ENCODE data around the gene BEAN1. TPM values are rescaled to one million over a fixed set of nuclear protein-coding genes. Genes with fewer than 3 reads are reported as not detected.

Gene BEAN1
- total and polyA plus RNA-seq, 2 experiments from 2014 or later = 0.07 to 0.10 TPM

DNA sequence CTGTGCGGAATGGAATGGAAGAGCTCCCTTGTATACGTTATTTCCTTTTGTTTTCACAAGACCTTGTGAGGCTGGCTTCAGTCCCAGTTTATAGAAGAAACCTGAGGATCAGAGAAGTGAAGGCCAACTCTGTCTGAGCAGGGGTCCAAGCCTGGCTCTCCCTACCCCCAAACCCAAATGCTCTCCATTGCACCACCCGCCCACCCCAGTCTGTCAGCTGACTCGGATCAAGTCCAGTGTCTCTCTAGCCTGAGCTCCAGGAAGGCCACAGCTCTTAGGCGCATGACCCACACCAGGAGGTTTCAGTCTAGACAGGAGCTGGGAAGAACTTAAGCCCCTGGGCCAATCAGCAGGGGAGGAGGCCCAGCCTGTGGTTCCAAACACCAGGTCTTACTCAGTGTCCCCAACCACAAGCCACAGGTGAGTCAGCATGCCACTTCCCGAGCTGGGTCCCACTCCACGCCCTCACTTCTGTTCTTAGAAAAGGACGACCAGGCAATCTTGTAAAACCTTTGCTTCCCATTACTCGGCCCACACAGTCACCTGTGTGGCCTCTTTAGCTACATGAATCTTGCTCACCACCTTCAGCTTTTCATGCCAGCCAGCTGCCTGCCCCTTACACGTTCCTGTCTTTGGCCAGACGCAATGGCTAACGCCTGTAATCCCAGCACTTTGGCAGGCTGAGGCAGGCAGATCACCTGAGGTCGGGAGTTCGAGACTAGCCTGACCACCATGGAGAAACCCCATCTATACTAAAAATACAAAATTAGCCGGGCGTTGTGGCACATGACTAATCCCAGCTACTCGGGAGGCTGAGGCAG is 95.1 kb downstream of the BEAN1 start:
- Histone ChIP-seq H3K4me1 (ENCODE audit: insufficient read depth) (no peaks in the 10 kb centered on the region), H3K79me2 (replicated peaks; ENCODE audit: insufficient read depth) (no peaks in the 10 kb centered on the region), H3K27me3 (ENCODE audit: insufficient read depth) (no peaks in the 10 kb centered on the region), H3K27ac (ENCODE audit: low read depth) (no peak overlapping the region), H3K9me2 (ENCODE audit: insufficient read depth) (no peaks in the 10 kb centered on the region), H3F3A (replicated peaks; ENCODE audit: low read depth) (no peaks in the 10 kb centered on the region), H3K4me2 (no peak overlapping the region), H2AFZ (no peak overlapping the region), H3K36me3 (ENCODE audit: insufficient read depth) (no peaks in the 10 kb centered on the region), H4K20me1 (replicated peaks; ENCODE audit: insufficient read depth) (no peaks in the 10 kb centered on the region; the same call in 1 of the 2 replicates), H3K4me3 (no peak overlapping the region)
- DNase-seq (ENCODE audit: low spot score) (no peak), ATAC-seq (no peak)
- peaks cover 6% of the 10 kb centered on the region for H3K27me3 Mint-ChIP-seq (ENCODE audit: insufficient read depth, low read depth, poor library complexity)
- H3K36me3 Mint-ChIP-seq (ENCODE audit: low read depth) = peaks cover 5% of the 10 kb centered on the region; the same call in 1 of the 3 replicates
- no peak overlapping the region for H3K27ac Mint-ChIP-seq
- H3K4me1 Mint-ChIP-seq = peaks cover 5% of the 10 kb centered on the region
- no peak for TF ChIP-seq EZH2 (IDR thresholded peaks at IDR 0.05; ENCODE audit: low read depth, unreplicated experiment)
- TF ChIP-seq EZH2phosphoT487 (IDR thresholded peaks at IDR 0.05; ENCODE audit: unreplicated experiment) = no peak
- TF ChIP-seq ZNF331 (CRISPR knock-in tag; IDR thresholded peaks at IDR 0.05; ENCODE audit: low read depth) = no peak
- TF ChIP-seq, protein P1, sequence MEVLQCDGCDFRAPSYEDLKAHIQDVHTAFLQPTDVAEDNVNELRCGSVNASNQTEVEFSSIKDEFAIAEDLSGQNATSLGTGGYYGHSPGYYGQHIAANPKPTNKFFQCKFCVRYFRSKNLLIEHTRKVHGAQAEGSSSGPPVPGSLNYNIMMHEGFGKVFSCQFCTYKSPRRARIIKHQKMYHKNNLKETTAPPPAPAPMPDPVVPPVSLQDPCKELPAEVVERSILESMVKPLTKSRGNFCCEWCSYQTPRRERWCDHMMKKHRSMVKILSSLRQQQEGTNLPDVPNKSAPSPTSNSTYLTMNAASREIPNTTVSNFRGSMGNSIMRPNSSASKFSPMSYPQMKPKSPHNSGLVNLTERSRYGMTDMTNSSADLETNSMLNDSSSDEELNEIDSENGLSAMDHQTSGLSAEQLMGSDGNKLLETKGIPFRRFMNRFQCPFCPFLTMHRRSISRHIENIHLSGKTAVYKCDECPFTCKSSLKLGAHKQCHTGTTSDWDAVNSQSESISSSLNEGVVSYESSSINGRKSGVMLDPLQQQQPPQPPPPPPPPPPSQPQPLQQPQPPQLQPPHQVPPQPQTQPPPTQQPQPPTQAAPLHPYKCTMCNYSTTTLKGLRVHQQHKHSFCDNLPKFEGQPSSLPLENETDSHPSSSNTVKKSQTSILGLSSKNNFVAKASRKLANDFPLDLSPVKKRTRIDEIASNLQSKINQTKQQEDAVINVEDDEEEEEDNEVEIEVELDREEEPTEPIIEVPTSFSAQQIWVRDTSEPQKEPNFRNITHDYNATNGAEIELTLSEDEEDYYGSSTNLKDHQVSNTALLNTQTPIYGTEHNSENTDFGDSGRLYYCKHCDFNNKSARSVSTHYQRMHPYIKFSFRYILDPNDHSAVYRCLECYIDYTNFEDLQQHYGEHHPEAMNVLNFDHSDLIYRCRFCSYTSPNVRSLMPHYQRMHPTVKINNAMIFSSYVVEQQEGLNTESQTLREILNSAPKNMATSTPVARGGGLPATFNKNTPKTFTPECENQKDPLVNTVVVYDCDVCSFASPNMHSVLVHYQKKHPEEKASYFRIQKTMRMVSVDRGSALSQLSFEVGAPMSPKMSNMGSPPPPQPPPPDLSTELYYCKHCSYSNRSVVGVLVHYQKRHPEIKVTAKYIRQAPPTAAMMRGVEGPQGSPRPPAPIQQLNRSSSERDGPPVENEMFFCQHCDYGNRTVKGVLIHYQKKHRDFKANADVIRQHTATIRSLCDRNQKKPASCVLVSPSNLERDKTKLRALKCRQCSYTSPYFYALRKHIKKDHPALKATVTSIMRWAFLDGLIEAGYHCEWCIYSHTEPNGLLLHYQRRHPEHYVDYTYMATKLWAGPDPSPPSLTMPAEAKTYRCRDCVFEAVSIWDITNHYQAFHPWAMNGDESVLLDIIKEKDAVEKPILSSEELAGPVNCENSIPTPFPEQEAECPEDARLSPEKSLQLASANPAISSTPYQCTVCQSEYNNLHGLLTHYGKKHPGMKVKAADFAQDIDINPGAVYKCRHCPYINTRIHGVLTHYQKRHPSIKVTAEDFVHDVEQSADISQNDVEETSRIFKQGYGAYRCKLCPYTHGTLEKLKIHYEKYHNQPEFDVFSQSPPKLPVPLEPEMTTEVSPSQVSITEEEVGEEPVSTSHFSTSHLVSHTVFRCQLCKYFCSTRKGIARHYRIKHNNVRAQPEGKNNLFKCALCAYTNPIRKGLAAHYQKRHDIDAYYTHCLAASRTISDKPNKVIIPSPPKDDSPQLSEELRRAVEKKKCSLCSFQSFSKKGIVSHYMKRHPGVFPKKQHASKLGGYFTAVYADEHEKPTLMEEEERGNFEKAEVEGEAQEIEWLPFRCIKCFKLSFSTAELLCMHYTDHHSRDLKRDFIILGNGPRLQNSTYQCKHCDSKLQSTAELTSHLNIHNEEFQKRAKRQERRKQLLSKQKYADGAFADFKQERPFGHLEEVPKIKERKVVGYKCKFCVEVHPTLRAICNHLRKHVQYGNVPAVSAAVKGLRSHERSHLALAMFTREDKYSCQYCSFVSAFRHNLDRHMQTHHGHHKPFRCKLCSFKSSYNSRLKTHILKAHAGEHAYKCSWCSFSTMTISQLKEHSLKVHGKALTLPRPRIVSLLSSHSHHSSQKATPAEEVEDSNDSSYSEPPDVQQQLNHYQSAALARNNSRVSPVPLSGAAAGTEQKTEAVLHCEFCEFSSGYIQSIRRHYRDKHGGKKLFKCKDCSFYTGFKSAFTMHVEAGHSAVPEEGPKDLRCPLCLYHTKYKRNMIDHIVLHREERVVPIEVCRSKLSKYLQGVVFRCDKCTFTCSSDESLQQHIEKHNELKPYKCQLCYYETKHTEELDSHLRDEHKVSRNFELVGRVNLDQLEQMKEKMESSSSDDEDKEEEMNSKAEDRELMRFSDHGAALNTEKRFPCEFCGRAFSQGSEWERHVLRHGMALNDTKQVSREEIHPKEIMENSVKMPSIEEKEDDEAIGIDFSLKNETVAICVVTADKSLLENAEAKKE (CRISPR knock-in tag; IDR thresholded peaks at IDR 0.05) = no peak
- TF ChIP-seq, protein P2, sequence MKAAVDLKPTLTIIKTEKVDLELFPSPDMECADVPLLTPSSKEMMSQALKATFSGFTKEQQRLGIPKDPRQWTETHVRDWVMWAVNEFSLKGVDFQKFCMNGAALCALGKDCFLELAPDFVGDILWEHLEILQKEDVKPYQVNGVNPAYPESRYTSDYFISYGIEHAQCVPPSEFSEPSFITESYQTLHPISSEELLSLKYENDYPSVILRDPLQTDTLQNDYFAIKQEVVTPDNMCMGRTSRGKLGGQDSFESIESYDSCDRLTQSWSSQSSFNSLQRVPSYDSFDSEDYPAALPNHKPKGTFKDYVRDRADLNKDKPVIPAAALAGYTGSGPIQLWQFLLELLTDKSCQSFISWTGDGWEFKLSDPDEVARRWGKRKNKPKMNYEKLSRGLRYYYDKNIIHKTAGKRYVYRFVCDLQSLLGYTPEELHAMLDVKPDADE (IDR thresholded peaks at IDR 0.05) = no peak
- TF ChIP-seq, protein P3, sequence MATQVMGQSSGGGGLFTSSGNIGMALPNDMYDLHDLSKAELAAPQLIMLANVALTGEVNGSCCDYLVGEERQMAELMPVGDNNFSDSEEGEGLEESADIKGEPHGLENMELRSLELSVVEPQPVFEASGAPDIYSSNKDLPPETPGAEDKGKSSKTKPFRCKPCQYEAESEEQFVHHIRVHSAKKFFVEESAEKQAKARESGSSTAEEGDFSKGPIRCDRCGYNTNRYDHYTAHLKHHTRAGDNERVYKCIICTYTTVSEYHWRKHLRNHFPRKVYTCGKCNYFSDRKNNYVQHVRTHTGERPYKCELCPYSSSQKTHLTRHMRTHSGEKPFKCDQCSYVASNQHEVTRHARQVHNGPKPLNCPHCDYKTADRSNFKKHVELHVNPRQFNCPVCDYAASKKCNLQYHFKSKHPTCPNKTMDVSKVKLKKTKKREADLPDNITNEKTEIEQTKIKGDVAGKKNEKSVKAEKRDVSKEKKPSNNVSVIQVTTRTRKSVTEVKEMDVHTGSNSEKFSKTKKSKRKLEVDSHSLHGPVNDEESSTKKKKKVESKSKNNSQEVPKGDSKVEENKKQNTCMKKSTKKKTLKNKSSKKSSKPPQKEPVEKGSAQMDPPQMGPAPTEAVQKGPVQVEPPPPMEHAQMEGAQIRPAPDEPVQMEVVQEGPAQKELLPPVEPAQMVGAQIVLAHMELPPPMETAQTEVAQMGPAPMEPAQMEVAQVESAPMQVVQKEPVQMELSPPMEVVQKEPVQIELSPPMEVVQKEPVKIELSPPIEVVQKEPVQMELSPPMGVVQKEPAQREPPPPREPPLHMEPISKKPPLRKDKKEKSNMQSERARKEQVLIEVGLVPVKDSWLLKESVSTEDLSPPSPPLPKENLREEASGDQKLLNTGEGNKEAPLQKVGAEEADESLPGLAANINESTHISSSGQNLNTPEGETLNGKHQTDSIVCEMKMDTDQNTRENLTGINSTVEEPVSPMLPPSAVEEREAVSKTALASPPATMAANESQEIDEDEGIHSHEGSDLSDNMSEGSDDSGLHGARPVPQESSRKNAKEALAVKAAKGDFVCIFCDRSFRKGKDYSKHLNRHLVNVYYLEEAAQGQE (IDR thresholded peaks at IDR 0.05; ENCODE audit: unreplicated experiment) = no peak
- TF ChIP-seq, protein P4, sequence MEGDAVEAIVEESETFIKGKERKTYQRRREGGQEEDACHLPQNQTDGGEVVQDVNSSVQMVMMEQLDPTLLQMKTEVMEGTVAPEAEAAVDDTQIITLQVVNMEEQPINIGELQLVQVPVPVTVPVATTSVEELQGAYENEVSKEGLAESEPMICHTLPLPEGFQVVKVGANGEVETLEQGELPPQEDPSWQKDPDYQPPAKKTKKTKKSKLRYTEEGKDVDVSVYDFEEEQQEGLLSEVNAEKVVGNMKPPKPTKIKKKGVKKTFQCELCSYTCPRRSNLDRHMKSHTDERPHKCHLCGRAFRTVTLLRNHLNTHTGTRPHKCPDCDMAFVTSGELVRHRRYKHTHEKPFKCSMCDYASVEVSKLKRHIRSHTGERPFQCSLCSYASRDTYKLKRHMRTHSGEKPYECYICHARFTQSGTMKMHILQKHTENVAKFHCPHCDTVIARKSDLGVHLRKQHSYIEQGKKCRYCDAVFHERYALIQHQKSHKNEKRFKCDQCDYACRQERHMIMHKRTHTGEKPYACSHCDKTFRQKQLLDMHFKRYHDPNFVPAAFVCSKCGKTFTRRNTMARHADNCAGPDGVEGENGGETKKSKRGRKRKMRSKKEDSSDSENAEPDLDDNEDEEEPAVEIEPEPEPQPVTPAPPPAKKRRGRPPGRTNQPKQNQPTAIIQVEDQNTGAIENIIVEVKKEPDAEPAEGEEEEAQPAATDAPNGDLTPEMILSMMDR (conservative IDR thresholded peaks at IDR 0.05; ENCODE audit: low read depth in 2 of 2) = no peak
- H3K4me3 Mint-ChIP-seq = no peak overlapping the region
- H3K9me3 Mint-ChIP-seq = no peaks in the 10 kb centered on the region

Measured in GM23338 (cell line).